K562 (cell line): ENCODE results near the gene AMBRA1. TPM values are rescaled to one million over a fixed set of nuclear protein-coding genes. Genes with fewer than 3 reads are reported as not detected.
A peak's percentile ranks its signal among the peaks of the same experiment; 100 is the strongest.

Experiments used
- AFF4 ChIP-seq: sonication (generic); formaldehyde crosslinking; IDR thresholded peaks from 2 replicates; pipeline ENCODE4 v1.8.0; 2023; ENCODE audit warnings: mild to moderate bottlenecking, missing genetic modification reagents
- ATF3 ChIP-seq, 2 experiments: fragments of 450-650 bp in 1 of 2; sonication (generic) in 1 of 2; formaldehyde crosslinking in 1 of 2; IDR thresholded peaks in 1 of 2; conservative IDR thresholded peaks in 1 of 2; 2 replicates each; pipeline versions ENCODE4 v1.6.1 to v1.8.1; 2016 to 2023; ENCODE audit warnings: mild to moderate bottlenecking in 2 of 2, moderate library complexity in 2 of 2, inconsistent platforms in 1 of 2, missing genetic modification reagents in 1 of 2
- DEAF1 ChIP-seq: fragments of 450-650 bp; formaldehyde crosslinking; IDR thresholded peaks from 2 replicates; pipeline ENCODE4 v1.4.0; 2020; ENCODE audit warnings: mild to moderate bottlenecking, moderate library complexity
- DPF2 ChIP-seq: fragments of 450-650 bp; IDR thresholded peaks from 2 replicates; pipeline ENCODE4 v1.6.1; 2016
- FOSL1 ChIP-seq: fragments of 200-800 bp; sonication (Bioruptor generic); conservative IDR thresholded peaks from 2 replicates; pipeline ENCODE4 v1.6.1; 2016; ENCODE audit warnings: missing genetic modification characterization, missing compliant biosample characterization
- KLF1 ChIP-seq: fragments of 450-650 bp; IDR thresholded peaks from 2 replicates; pipeline ENCODE4 v1.6.1; 2016; ENCODE audit warnings: missing genetic modification characterization, missing compliant biosample characterization
- MXD1 ChIP-seq: fragments of 250-450 bp; sonication (Bioruptor Pico); IDR thresholded peaks from 2 replicates; pipeline ENCODE4 v1.8.0; 2021; ENCODE audit warnings: borderline replicate concordance, mild to moderate bottlenecking, moderate library complexity; ENCODE audit not compliant: poor library complexity, severe bottlenecking
- SMARCA4 ChIP-seq: fragments of 450-650 bp; IDR thresholded peaks from 2 replicates; pipeline ENCODE4 v1.6.1; 2016
- SP2 ChIP-seq: IDR thresholded peaks from 2 replicates; pipeline ENCODE4 v1.6.1; 2011; ENCODE audit warnings: mild to moderate bottlenecking, low read depth, low read length, moderate library complexity; ENCODE audit not compliant: poor library complexity, severe bottlenecking; ENCODE audit errors: extremely low read depth
- TAL1 ChIP-seq: fragments of 450-650 bp; IDR thresholded peaks from 2 replicates; pipeline ENCODE4 v1.6.1; 2016; ENCODE audit warnings: mild to moderate bottlenecking
- polyA plus RNA-seq, 8 experiments: library from polyadenylated mRNA; depleted of rRNA in 4 of 8; stranded (reverse) in 5 of 8; unstranded in 3 of 8; fragments of >200 nt; fragmentation: Nextera tagmentation in 2 of 8; fragmentation: Illumina TruSeq in 1 of 8; extraction: Ambion mirVana in 2 of 8; extraction: Trizol in 1 of 8; gene quantifications; 2 replicates each; pipeline versions ENCODE4 v1.2.1 to v1.2.3, GENCODE V29; 2011 to 2014; ENCODE audit warnings: inconsistent platforms in 1 of 8, missing spikeins in 1 of 8
- total RNA-seq, 7 experiments: library from RNA; depleted of rRNA in 6 of 7; stranded (reverse); fragments of >200 nt in 6 of 7; fragmentation: Illumina TruSeq in 2 of 7; extraction: Trizol in 2 of 7; gene quantifications; 2 replicates each; pipeline versions ENCODE4 v1.2.1 to v1.2.3, GENCODE V29; 2011 to 2021; ENCODE audit warnings: low replicate concordance in 1 of 7

AMBRA1 gene
- total and polyA plus RNA-seq, 9 of the 15 experiments (the other 6 are each of a cell fraction or from before 2014, with no cell fraction given), result 0.15 to 24.5 (median 13.0) TPM

GRCh38 chr11:46611526-46612304 is 17.9 kb upstream of the AMBRA1 start (continued):
- no peak for TF ChIP-seq AFF4 (CRISPR knock-in tag)
- no peak for TF ChIP-seq MXD1 (CRISPR knock-in tag)
- peak; percentile 86 for TF ChIP-seq KLF1 (tag)
- peak; percentile 66 for TF ChIP-seq DPF2
- TF ChIP-seq TAL1, result peak; percentile 77
- TF ChIP-seq ATF3 (IDR thresholded peaks at IDR 0.05), result peak; percentile 78
- no peak for TF ChIP-seq ATF3 (CRISPR knock-in tag; conservative IDR thresholded peaks at IDR 0.05)
- TF ChIP-seq FOSL1 (tag), result peak; percentile 71
- TF ChIP-seq DEAF1 (CRISPR knock-in tag), result no peak
- no peak for TF ChIP-seq SP2
- TF ChIP-seq SMARCA4, result peak; percentile 62
